Skeletal muscle satellite cell (primary cell): ENCODE results near the gene MUC4.
"Not testable (repeated sequence)": the region's sequence is repeated elsewhere in the genome, so short reads cannot be mapped to it uniquely, and the experiment has no call there.

Experiments
- H3K27me3 ChIP-seq: 2 replicates; pipeline ENCODE4 v1.7.0; 2013; ENCODE audit warnings: low read length; ENCODE audit not compliant: control insufficient read depth, insufficient read depth
- H3K36me3 ChIP-seq: 2 replicates; pipeline ENCODE4 v1.7.0; 2013; ENCODE audit warnings: mild to moderate bottlenecking, control low read depth, low read length; ENCODE audit not compliant: insufficient read depth
- H3K4me1 ChIP-seq: 2 replicates; pipeline ENCODE4 v1.7.0; 2013; ENCODE audit warnings: low read length; ENCODE audit not compliant: control insufficient read depth, insufficient read depth
- H3K4me2 ChIP-seq: 2 replicates; pipeline ENCODE4 v1.7.0; 2013; ENCODE audit warnings: mild to moderate bottlenecking, low read length
- H3K4me3 ChIP-seq: 2 replicates; pipeline ENCODE4 v1.7.0; 2013; ENCODE audit warnings: low read length
- H3K9ac ChIP-seq: 2 replicates; pipeline ENCODE4 v1.7.0; 2013; ENCODE audit warnings: mild to moderate bottlenecking, low read depth, low read length, moderate library complexity
- H3K9me3 ChIP-seq: replicated peaks from 2 replicates; pipeline ENCODE4 v1.7.0; 2013; ENCODE audit warnings: mild to moderate bottlenecking, control low read depth, low read length

The MUC4 gene

DNA sequence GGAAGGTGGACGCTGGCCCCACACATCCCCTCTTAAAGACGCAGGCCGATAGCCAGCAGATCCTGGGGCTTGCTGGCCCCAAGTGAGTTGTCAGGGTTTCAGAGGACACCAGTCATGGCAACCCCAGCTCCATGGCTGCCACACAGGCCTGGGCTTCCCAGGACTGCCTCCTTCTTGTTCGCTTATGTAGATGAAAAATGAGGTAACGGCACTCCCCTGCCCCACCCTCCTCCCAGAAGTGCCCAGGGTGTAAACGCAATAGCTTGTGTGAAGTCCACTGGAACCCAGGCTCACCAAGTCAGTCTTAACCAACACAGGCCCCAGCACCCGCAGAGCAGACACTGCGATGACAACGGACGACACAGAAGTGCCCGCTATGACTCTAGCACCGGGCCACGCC is 87.4 kb downstream of the MUC4 start:
- not testable (repeated sequence) for H3K4me3 ChIP-seq, H3K9ac ChIP-seq, H3K4me2 ChIP-seq, H3K36me3 ChIP-seq, H3K9me3 ChIP-seq, H3K4me1 ChIP-seq
- peaks cover 16% of the 10 kb centered on the region for H3K27me3 ChIP-seq

DNA sequence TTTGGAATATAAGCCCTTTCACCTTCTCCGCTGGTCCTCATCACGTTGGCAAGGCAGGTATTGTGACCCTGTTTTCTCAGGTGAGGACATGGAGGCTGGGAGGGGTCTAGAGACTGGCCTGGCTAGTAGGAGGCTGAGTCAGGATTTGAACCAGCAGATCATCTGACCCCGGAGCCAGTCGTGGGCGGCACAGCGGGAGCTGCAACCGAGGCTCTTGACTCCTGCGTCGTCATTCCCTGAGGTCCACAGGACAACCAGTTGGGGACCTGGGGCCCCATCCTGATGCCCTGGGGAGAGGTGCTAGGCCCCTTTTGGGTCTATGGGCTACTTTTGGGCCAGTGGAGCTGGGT is 88.8 kb downstream of the MUC4 start:
- H3K4me1 ChIP-seq, H3K9me3 ChIP-seq, H3K36me3 ChIP-seq, H3K9ac ChIP-seq, H3K4me3 ChIP-seq, H3K4me2 ChIP-seq: not testable (repeated sequence)
- peaks cover 29% of the 10 kb centered on the region for H3K27me3 ChIP-seq

DNA sequence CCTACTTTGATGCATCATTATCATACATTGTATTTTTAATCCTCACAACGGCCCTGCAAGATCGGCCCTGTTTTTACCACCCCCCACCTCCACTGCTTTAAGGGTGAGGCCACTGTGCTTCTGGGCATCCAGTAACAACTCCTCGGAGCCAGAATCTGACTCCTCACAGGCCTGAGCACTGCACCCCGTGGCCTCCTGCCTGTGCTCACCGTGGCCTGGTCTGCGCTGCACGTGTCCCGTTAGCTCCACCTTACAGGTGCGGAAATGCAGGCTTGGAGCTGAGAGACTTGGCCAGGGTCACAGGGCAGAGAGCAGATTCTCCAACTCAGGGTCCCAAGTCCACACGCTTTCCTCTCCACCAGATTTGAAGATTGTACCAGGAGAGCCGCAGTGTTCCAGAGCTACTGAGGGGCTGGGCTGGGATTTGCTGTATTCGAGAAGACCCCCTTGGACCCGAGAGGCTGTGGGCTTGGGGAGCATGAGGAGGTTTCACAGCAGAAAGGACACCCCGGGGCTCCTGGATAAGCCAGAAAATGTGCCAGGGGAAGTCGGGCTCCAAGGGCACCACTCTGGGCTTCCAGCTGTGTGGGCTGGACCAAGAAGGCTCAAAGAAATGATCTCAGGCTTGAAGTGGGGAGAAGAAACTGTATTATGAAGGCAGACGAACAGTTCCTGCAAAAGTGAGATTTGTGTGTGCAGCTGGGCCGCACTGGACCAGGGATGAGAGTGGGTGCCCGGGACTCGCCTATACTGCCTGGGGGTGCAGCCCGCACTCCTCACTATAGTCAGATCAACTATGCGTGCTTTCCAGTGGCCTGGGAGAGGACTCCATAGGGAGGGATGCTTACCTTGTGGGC is 89.4 kb downstream of the MUC4 start:
- H3K4me2 ChIP-seq, H3K9ac ChIP-seq: not testable (repeated sequence)

DNA sequence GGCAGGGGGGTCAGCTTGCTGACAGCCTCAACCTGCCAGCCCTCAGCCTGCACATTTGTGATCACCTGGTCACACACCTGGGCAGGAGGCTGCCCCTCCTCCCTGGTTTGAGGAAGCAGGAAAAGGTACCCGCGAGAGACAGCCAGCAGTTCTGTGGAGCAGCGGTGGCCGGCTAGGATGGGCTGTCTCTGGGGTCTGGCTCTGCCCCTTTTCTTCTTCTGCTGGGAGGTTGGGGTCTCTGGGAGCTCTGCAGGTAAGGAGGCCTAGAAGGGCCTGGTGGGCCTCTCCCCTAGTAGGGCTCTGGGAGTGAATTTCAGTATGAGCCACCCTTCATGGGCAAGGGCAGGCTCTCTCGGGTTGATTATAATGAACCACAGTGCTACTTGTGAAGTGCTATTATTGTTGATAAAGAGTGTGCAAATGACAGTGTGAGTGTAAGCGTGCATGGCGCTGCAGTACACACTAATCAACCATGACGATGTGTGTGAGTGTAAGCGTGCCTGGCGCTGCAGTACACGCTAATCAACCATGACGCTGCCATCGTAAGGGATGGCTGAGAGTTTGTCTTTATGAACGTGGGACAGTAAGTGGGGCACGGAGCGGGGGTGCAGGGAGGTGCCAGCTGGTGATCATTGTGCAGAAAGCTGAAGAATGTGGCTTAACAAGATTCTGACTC is 90.8 kb downstream of the MUC4 start, which contains the start of gene MUC20:
MUC20 (plus strand) TSS at position 148 of the 676 bp plus-strand sequence; CDS start at position 178, 30 bp downstream.
- not testable (repeated sequence) for H3K9ac ChIP-seq, H3K4me1 ChIP-seq, H3K36me3 ChIP-seq, H3K9me3 ChIP-seq, H3K4me2 ChIP-seq, H3K4me3 ChIP-seq
- peaks cover 31% of the 10 kb centered on the region for H3K27me3 ChIP-seq

More for the DNA sequence above, 89.4 kb downstream of the MUC4 start:
- H3K27me3 ChIP-seq, result peaks cover 31% of the 10 kb centered on the region
- H3K36me3 ChIP-seq, H3K4me3 ChIP-seq, H3K9me3 ChIP-seq, H3K4me1 ChIP-seq: not testable (repeated sequence)

DNA sequence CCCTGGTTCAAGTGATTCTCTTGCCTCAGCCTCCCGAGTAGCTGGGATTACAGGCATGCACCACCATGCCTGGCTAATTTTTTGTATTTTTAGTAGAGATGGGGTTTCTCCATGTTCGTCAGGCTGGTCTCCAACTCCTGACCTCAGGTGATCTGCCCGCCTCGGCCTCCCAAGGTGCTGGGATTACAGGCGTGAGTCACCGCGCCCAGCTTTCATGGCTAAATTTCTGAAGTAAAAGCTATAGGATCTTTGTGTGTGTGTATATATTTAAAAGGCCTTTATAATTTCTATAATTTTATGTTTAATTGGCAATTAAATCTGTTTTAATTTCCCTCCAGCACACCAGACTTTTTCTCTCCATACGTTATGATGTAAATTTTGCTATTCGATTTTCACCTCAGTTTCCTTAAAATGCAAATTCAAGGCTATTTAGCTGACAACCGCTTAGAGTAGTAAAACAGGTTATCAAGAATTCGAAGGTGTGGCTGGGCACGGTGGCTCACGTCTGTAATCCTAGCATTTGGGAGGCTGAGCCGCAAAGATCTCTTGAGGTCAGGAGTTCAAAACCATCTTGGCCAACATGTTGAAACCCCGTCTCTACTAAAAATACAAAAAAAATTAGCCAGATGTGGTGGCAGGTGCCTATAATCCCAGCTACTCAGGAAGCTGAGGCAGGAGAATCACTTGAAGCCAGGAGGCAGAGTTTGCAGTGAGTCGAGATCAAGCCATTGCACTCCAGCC is 92.0 kb downstream of the MUC4 start:
- H3K4me2 ChIP-seq, H3K36me3 ChIP-seq, H3K4me3 ChIP-seq, H3K4me1 ChIP-seq, H3K9ac ChIP-seq, H3K9me3 ChIP-seq: not testable (repeated sequence)
- peaks cover 31% of the 10 kb centered on the region for H3K27me3 ChIP-seq

DNA sequence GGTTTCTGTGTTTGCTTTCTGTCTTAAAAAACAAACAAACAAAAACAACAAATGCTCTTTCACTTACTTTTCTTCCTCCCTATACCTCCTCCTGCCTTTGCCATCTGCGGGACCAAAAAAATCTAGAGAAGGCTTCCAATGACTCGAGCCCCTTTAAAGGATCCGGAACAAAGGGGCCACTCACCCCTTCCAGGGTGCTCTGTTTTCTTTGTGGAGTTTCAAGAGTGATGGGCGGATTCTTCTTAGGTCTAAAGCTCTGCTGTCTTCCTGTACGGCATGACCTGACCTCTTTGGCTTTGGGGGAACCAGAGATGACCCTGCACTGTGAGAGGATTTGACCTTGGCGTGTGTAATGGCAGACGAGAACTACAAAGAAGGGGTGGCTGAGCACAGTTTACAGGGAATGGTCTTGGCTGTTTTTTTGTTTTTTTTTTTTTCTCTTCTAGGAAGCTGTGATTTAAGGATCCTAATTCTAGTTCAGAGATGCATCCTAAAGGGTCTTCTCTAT is 93.2 kb downstream of the MUC4 start:
- Histone ChIP-seq H3K4me2 (no peak overlapping the region), H3K9me3 (no peaks in the 10 kb centered on the region), H3K4me1 (peaks cover 6% of the 10 kb centered on the region), H3K4me3 (no peak overlapping the region), H3K27me3 (peaks cover 31% of the 10 kb centered on the region), H3K36me3 (no peaks in the 10 kb centered on the region), H3K9ac (no peak overlapping the region)

DNA sequence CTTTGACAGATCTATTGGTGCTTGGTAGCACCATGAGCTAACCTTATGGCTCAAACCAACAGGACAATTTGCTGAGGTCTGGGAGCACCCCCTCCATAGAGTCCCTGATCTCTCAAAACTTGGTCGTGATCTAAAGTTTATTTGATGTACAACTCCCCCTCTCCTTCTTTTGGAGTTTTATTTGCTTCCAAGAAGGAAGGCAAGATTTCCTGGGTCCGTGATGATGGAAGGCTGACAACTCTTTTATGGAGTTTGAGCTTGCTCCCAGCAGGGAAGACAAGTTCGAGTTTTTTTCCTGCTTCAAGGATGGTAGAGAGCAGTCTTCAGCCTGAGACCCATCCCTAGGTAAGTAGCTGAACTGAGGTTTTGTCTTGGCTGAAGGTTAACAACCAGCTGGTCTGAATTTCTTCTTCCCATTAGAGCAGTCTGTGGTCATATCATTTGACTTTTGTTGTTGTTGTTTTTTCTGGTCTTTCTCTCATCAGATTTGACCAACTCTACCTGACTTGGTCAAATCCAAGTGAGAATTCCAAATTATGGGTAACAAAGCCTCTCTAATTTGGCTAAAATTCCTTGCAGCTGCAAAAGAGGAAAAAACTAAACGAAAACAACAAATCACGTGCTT is 93.8 kb downstream of the MUC4 start:
- Histone ChIP-seq H3K4me1 (peaks cover 6% of the 10 kb centered on the region), H3K4me3 (no peak overlapping the region)

DNA sequence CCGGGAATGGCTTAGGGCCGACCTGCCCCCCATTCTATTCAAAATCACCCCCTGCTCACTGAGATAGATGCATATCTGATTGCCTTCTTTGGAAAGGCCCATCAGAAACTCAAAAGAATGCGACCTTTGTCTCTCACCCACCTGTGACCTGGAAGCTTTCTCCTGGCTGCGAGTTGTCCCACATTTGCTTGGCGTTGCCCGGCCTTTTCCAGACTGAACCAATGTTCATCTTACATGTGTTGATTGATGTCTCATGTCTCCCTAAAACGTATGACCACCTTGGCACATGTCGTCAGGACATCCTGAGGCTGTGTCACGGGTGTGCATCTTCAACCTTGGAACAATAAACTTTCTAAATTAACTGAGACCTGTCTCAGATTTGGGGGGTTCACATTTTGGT is 94.3 kb downstream of the MUC4 start:
- no peak overlapping the region for H3K4me3 ChIP-seq
- no peaks in the 10 kb centered on the region for H3K9me3 ChIP-seq
- peaks cover 6% of the 10 kb centered on the region for H3K4me1 ChIP-seq
- H3K4me2 ChIP-seq, result no peak overlapping the region
- H3K36me3 ChIP-seq, result no peaks in the 10 kb centered on the region
- no peak overlapping the region for H3K9ac ChIP-seq
- peaks cover 31% of the 10 kb centered on the region for H3K27me3 ChIP-seq

More for the DNA sequence above, 93.8 kb downstream of the MUC4 start:
- Histone ChIP-seq H3K4me2 (no peak overlapping the region), H3K27me3 (peaks cover 31% of the 10 kb centered on the region), H3K36me3 (no peaks in the 10 kb centered on the region), H3K9me3 (no peaks in the 10 kb centered on the region), H3K9ac (no peak overlapping the region)

DNA sequence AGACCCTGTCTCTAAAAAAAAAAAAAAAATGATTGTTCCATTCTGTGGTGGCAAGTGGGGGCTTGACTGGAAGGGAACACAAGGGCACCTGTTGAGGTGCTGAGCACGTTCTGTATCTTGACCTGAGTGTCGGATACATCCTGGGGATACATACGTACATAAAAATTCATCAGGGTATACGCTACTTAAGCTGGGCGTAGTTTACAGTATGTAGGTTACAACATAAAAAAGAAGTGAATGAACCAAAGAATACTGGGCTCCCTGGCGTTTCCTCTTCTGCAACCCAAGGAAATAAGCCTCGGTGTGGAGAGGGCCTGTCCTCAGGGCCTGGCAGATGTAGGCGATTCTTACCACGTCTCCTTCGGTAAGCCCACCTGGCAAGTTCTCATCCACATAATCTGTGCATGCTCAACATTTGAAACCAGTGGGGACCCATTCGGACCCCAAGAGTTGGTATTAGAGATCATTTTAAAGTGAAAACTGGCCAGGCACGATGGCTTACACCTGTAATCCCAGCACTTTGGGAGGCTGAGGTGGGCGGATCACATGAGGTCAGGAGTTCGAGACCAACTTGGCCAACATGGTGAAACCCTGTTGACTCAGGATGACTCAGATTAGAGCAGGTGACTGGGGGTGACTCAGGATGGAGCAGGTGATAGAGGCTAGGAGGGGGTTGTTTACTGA is 96.0 kb downstream of the MUC4 start:
- Histone ChIP-seq H3K9me3 (no peaks in the 10 kb centered on the region), H3K9ac (no peak overlapping the region), H3K27me3 (peaks cover 27% of the 10 kb centered on the region), H3K4me2 (no peak overlapping the region), H3K36me3 (no peaks in the 10 kb centered on the region), H3K4me3 (no peak overlapping the region), H3K4me1 (peaks cover 6% of the 10 kb centered on the region)

DNA sequence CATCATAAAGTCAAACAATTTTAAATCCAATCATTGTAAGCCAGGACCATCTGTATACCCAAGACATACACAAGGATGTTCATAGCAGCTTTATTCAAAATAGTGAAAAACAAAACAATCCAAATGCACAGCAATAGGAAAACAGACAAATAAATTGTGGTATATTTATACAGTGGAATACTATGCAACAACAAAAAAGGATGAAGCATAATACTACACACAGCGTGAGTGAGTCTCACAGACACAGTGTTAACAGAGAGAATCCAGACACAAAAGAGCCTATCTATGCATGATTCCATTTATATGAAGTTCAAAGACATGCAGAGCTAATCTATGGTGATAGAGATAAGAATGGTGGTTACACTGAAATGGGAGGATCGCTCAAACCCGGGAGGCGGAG is 96.6 kb downstream of the MUC4 start:
- Histone ChIP-seq H3K4me3 (no peak overlapping the region), H3K27me3 (peaks cover 21% of the 10 kb centered on the region), H3K9me3 (no peaks in the 10 kb centered on the region), H3K4me1 (peaks cover 6% of the 10 kb centered on the region), H3K9ac (no peak overlapping the region), H3K4me2 (no peak overlapping the region), H3K36me3 (no peaks in the 10 kb centered on the region)
